SKM-1 (cell line): Measurements from ENCODE around the gene NEB.
"Not testable (repeated sequence)": the region's sequence is repeated elsewhere in the genome, so short reads cannot be mapped to it uniquely, and the experiment has no call there.

Experiments used
- DNase-seq: peaks from one replicate; lab custom pipeline; 2025; ENCODE audit not compliant: unreplicated experiment; lab: John Stamatoyannopoulos, UW

NEB gene

DNA sequence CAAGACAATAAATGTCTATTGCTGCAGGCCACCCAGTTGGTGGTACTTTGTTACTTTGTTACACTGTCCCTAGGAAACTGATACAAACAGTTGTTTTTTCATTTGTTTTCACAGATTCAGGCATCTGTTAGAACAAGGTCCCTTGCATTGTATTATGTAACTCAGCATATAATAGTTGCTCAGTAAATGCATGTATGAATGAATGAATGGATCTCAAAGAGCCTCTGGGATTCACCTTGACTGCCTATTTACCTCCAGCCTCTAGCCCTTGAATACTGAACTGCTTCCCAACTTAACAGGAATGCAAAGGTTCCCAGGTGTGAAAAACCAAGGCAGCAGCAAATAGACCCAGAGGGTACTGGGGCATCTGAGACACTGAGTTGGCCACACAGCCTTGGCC is 27.4 kb upstream of the NEB start:
- DNase-seq: no peak

DNA sequence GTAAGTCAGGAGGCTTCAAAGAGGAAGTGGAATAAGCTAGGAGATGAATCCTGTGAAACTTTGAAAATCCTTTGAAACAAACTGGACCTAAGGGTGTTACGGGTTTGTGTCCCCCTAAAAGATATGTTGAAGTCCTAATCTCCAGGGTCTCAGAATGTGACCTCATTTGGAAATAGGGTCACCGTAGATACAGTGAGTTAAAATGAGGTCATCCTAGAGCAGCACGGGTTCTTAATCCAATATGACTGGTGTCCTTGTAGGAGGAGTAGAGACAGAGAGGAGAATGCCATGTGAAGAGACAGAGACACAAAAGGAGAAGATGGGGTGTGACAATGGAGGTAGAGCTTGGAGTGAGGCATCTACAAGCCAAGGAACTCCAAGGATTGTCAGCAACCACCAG is 26.9 kb upstream of the NEB start:
- DNase-seq: no peak

DNA sequence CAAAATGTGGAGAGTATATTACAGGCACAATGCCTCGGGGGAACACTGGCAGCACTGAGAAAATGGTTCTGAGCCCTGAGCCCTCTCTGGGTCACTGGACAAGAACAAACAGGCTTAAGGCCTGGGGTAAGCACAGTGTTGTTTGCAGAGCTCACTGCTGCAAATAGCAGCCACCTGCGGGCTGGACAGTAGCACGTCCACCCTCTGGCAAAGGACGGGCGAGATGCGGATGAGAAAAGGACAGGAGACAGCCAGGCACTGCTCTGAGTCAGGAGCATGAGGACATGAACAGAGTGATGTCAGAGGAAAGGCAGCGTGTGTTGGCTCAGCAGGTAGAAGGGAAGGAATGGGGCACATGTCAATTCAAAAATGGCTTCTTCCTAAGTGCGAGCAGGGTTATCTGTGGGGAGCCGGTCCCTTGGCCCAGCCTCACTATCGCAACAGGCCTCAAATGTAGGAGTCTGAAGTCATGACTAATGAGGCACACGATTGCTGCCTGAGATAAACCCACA is 25.9 kb upstream of the NEB start:
- no peak for DNase-seq

DNA sequence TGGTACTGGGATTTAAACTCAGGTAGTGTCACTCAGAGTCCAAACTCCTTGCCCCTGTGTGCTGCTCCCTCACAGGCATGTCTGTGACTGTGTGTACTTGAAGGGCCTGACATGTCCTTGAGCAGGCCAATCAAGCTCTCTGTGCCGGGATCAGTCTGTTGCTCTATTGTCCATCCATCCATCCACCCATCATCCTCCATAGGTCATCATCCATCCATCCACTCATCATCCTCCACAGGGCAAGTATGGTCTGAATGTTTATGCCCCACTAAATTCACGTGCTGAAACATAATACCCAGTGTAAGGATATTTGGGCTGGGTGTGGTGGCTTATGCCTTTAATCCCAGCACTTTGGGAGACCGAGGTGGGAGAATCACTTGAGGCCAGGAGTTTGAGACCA is 24.5 kb upstream of the NEB start:
- DNase-seq: no peak

DNA sequence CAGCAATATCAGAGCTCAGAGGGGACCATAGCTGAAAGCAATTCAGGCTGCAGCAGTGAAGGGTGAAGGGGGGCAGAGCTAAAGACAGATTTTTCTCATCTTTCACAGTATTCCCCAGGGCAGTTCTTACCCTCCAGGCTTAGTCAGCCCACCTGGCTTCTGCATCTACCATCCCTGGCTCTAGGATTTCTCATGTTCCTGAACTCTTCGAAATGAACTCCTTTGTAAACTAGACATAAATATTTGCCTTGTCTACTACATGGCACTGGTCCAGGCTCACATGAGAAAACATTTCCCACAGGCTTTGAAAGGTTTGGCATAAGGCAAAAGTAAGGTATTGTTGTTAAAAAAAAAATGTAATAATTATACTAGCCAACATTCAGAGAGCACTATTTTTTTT is 23.6 kb upstream of the NEB start:
- no peak for DNase-seq

DNA sequence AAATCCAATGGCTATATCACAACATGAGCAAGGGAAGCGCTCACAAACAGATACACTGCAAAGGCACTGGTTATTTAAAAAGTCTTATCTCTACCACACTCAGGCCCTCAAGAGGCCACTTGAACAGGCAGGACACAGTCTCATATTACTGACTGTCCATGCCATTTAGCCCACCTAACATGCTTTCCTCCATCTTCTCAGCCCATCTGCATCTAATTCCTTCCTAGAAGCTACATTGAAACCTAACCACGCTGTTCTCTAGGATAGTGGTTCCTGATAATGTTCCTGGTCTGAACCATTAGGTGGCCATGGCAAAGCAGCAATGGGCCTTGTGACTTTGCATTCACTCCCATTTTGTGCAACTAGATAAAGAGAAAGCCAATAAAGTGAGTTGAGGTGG is 22.5 kb upstream of the NEB start:
- DNase-seq: no peak

DNA sequence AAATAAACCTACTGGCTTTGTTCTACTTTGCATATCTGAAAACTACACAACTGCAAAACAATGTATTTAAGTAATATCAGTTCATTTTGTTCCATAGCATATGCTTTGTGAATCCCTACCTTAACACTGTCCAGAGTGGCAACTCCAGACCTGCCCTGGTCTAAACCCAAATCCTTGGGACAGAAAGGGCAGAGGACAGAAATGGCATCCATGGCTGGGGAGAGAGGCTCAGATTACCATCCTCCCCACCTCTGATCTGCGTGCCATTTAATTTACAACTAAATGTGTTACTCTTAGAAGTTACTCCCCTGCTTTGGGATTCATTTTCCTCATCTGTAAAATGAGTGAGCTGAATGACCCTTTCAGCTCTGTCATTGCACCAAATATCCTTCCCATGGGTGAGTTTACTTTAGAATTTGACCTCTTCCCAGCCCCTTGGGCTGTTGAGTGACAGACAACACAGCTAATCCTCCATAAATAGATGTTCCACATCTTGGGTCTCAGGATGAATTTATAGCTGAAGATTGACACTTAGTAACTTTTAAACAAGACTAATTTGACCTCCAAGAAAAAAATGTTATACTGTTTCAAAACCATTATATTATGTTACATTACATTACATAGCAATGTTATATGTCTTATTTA is 20.1 kb upstream of the NEB start:
- no peak for DNase-seq

DNA sequence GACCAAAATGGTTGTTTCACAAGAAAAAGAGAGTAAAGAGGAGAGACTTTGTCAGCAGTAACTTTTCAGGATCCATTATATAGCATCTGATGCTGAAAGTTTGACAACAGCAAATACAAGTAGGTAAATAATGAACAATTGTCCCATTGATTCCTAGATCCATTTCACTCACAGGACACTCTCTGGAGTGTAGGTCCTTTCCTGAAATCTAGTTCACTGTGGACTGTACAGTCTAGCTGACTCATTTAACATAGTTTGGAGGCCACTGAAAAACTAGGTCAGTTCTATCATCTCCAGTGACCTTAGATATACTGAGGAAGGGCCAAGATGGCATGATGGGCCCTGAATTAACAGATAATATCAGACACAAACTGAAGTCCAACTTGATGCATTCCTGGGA is 19.3 kb upstream of the NEB start:
- DNase-seq: no peak

DNA sequence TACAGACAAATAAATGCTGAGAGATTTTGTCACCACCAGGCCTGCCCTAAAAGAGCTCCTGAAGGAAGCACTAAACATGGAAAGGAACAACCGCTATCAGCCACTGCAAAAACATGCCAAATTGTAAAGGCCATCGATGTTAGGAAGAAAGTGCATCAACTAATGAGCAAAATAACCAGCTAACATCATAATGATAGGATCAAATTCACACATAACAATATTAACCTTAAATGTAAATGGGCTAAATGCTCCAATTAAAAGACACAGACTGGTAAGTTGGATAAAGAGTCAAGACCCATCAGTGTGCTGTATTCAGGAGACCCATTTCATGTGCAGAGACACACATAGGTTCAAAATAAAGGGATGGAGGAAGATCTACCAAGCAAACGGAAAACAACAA is 11.0 kb upstream of the NEB start:
- not testable (repeated sequence) for DNase-seq

DNA sequence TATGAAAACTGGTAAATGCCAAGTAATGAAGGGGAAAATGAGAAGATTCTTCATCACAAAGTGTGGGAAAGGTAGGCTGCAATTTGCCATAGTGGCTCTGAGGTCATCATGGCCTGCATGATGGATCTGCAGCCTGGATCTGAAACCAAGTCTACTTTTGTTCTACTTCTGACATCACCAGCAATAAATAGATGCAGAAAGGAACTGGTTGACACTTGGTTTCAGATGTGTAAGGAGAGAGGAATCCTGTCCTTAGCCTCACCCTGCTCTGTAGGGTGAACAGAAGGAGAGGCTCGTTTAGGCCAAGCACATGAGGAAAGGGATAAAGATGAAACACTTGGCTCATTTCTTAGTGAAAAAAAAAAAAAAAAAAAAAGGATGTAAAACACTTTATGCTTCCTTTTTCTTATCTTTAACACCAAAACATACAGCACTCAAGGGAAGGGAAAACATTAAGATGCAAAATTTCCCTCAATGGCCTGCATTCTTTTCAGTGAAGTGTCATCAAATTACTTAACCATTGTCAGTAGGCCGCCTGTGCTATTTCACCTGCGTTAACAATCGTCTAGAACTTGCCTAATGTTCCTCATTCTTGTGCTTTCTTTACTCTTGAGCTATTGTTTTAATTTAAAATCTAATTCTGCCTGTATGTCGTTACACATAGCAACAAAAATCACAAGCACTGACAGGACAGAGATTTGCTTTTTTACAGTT is 3.9 kb downstream of the NEB start:
- DNase-seq: no peak

DNA sequence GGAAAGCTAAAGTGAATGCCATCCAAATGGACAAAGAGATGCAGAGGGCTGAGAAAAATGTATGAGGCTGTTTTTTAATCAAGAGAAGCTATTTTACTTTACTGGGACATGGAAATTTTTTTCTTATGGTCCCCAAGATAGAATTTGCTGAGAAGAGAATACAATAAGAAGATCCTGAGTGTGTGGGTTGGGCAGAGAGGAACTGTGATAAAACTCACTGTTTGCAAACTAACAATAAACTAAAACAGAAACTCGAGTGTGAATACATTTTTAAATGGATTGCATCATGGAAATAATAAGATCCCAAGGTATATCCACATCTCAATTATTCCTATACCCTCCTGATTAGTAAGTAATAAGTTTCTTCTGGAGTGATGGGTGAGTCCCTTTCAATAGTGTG is 4.4 kb downstream of the NEB start:
- DNase-seq: no peak

DNA sequence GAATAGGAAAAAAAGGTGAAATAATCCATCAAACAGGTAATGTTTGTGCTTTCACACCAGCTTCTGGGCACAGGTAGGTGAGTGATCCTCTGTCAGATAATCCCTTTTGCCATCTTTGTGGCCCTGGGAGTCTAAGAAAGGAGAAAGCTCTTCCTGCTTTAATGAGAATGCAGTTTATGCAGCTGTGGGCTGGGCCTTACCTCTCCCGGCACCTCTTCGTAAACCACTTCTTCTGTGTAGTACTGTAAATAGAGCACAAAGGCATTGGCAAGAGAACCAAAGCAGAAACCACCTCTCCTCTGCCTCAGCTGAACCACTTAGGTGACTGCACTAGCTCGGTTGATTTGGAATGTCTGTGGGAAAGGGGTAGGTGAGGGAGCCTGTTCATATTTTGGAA is 4.9 kb downstream of the NEB start:
- DNase-seq: no peak

DNA sequence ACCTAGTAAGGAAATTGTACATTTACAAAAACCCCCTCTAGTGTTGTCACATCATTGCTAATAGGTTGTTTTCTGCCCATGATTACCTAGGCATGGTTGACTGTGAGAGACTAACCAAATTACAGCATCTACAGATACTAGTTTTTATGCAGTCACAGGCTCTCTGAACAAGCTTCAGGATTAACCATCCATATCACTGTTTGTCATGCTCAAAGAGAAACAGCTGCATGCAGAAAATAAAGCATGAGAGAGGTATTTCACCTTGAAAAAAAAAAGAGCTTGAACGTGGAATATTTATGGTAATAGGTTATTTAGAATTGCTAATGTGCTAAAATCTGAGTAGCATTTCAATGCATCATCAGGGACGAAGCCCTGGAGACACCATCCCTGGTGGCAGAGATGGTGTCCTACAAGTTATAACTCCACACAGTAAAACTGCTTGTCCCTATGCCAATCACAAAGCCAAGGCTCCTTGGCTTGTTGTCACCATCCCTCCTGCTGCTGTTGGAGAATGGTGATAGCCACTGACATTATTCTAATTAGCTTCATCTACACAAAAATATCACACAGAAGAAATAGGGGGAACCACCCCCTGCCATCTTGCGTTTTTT is 5.4 kb downstream of the NEB start:
- DNase-seq: no peak

DNA sequence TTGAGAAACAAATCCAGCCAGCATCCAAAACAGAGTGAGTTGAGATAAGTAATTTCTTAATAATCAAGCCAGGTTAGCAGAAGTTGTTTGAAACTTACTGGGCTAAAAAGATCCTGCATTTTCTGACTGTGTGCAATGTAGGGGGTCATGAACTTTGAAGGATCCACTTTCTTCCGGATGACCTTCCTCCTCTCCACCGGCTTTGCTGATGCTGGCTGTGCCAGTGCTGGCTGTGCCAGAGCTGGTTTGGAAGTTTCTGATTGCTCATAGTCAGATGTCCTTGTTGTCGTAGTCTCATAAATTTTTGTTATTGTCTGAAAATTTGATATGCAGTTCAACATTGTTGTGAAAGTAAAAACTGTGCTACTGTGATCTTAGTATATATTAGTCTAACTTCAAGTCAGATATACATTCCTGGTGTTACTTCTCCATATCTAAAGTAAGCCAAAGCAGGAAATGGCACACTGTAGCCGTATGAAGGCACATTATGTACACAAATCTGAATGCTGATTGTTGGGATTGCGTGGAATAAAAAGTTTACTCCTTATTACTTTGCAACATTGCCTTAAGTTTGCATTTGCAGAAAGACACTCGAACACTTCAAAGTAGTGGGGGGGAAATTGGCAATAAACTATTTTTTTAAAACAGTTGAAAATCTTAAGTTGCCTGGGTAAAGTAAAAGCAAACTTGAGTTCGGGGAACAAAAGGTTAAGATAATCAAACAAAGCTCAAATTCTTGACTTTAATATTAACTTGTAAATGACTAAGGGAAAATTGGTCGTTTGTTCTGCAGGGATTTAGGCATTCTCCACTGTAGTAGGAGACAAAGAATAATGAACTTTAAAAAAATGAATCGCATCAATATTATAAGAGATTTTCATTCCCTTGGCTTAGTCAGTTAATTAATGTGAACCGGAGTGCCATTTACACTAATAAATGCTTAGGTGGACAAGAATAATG is 6.4 kb downstream of the NEB start:
- DNase-seq: no peak

DNA sequence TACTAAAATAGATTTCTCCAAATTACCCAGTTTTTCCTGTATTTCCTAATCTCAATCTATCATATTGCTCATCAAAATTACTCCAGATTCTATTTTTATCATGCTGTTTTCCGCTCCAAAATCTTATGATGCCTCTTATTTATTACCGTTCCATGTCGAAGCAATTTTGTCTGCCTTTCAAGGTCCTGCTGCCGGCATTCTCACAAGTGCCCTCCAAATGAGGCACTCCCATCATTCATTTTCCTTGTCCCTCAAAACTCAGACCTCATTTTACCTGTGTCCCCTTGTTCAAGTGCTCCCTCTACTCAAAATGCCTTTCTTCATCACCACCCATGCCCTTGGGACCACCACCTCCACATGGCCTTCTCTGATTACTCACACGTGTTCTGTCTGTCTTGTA is 13.1 kb downstream of the NEB start:
- DNase-seq: no peak

DNA sequence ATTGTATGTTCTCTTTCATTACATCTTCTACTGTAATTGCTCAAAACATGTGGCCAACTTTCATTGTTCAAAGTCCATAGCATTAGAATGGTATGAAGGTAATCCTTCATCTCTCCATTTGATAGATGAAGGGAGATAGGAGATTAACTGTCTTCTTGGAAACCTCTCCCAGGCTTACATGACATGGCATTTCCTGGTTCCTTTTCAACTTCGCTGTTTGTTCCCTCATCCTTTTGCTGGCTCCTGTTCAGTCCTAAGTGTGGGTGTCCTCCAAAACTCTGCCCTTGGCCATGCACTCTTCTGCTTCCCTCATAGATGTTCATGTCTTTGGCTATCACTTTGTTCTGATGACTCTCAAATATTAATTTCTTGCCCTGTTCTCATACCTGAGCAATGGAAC is 13.8 kb downstream of the NEB start:
- no peak for DNase-seq

DNA sequence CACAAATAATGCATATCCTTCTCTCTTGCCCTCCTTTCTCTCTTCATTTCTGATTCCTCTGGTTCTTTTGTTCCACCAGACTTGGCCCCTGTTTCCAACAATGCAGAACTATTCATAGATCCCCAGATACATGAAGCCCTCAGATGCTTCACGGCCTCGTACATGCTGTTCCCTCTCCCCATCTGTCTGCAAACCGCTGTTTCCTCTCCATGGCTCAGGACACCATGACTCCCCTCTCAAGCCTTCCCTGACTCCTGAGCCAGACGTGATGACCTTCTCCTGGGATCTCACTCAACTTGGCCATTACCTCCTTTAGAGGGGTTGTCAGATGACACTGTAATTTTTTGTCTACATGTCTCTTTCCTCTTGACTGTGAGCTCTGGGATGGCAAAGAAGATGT is 15.5 kb downstream of the NEB start:
- DNase-seq: no peak

DNA sequence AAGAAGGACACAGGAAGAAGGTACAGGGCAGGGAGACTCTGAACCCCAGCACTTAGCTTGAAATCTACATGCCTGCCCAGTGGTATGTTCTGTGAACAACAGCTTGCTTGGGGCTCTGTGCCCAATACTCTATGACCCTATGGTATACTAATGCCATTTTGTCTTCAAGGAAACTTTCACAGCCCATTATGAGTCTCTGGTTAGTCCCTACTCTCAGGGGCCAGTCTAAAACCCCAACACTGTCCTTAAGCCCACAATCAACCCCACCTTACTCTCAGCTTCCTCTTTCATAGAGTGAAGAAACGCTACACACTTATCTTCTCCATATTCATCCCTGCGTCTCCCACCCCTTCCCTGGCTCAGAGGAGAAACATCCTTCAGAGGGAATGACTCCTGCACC is 16.0 kb downstream of the NEB start:
- no peak for DNase-seq

DNA sequence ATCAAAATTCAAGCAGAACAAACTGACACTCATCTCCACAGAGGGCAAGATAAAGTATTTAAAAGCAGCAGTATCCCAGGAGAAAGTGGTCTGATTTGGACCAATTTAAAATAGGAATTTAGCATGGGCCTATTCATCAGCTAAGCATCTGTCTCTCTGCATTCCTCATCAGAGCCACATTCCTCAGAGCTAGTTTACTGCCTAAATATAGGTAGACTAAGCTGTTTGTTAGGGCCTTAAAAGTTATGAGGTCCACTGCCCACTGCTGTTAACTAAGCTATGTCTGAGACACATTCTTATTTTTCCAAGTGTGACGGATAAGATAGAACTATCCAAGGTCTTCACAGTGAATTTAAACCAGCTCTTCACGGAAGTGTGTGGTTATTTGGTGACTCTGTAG is 17.6 kb downstream of the NEB start:
- no peak for DNase-seq

DNA sequence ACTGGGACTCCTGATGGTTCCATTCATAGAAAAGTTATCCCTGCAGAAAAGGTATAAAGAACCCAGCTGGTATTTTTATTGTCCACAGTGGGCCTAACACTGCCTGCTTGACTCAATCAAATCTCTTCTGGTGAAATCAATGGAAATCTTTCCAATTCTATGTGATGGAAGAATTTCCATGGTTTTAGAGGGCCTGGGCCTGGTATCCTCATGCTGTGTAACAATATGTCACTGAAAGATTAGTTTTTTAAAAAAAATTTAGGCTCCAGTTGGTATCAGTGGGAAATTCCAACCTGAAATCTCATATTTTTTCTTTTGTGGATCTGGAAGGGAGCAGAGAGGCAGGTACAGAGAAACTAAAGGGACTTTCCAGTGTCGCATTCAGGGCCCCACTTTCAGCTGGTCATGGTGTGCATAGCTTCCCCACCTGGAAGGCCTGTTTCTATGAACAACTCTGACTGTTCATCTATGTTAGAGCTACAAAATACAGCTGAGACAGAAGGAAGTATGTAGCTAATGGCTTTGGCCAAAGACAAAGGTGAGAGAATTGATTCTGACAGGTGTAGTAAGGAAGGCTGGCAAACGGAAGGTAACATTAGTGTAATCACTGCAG is 20.9 kb downstream of the NEB start:
- no peak for DNase-seq

DNA sequence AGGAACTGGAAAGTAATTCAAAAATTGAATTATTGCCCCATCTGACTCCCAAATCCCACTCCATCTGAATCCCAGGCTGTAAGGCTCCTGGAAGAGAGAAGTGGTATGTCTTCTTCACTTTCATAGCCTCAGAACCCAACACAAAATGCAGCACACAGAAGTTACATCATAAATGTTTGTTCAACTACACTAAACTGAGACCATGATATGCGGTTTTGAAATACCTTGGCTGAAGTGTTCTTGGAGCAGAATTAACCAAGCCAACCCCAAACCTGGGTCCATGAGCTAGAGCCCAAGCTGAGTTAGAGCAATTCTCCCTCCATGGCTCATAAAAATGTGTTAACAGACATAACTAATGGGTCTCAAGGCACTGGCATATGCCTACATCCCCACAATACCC is 23.3 kb downstream of the NEB start:
- no peak for DNase-seq
